GM21526 (cell line): ENCODE results near the gene FARSA.
"Not testable (repeated sequence)": the region's sequence is repeated elsewhere in the genome, so short reads cannot be mapped to it uniquely, and the experiment has no call there.

Experiments
- ATAC-seq: cut with Tn5 transposase; IDR thresholded peaks from one replicate; pipeline ENCODE4 v1.9.1; 2021; ENCODE audit warnings: moderate library complexity; ENCODE audit not compliant: unreplicated experiment, low FRiP score

The FARSA gene

GRCh38 chr19:12954612-12954962 is 21.1 kb upstream of the FARSA start:
- ATAC-seq = no peak

- no peak for ATAC-seq
Observed at GRCh38 chr19:12953799-12954611, 20.5 kb upstream of the FARSA start.

GRCh38 chr19:12953138-12953798 is 19.8 kb upstream of the FARSA start:
- ATAC-seq = no peak

- no peak for ATAC-seq
Observed at GRCh38 chr19:12952488-12953137, 19.1 kb upstream of the FARSA start.

GRCh38 chr19:12952050-12952449 is 18.5 kb upstream of the FARSA start:
- not testable (repeated sequence) for ATAC-seq

GRCh38 chr19:12949363-12950283 is 16.1 kb upstream of the FARSA start:
- ATAC-seq = no peak

- ATAC-seq = no peak
Observed at GRCh38 chr19:12948612-12949362, 15.3 kb upstream of the FARSA start.

GRCh38 chr19:12947702-12948611 is 14.4 kb upstream of the FARSA start:
- ATAC-seq = no peak

GRCh38 chr19:12946731-12947496 is 13.4 kb upstream of the FARSA start:
- ATAC-seq = no peak

GRCh38 chr19:12946092-12946721 is 12.7 kb upstream of the FARSA start:
- ATAC-seq = peak; percentile 26

GRCh38 chr19:12945479-12946091 is 12.1 kb upstream of the FARSA start, which contains the start of gene RAD23A:
Gene RAD23A, plus strand, starts transcription at chr19:12945862. Its CDS starts 87 bp downstream, at chr19:12945949.
- ATAC-seq = peak; percentile 60

- no peak for ATAC-seq
Observed at GRCh38 chr19:12944104-12944674, 10.7 kb upstream of the FARSA start.

GRCh38 chr19:12943437-12944044 is 10.0 kb upstream of the FARSA start:
- no peak for ATAC-seq

- no peak for ATAC-seq
Observed at GRCh38 chr19:12940897-12941296, 7.4 kb upstream of the FARSA start.

GRCh38 chr19:12939975-12940423 is 6.5 kb upstream of the FARSA start:
- no peak for ATAC-seq
